Endothelial cell (in vitro differentiated cells): Measurements from ENCODE around the gene RWDD1. TPM values are rescaled to one million over a fixed set of nuclear protein-coding genes. Genes with fewer than 3 reads are reported as not detected.

Experiments used
- DNase-seq: peaks from one replicate; pipeline ENCODE4 v3.0.0; 2021; ENCODE audit warnings: low spot score
- H3K27ac Mint-ChIP-seq: one replicate; pipeline ENCODE4 v1.8.0; 2021; ENCODE audit warnings: mixed read lengths, inconsistent platforms; ENCODE audit not compliant: unreplicated experiment
- H3K27me3 Mint-ChIP-seq: one replicate; pipeline ENCODE4 v1.8.0; 2021; ENCODE audit warnings: mild to moderate bottlenecking, moderate library complexity, mixed read lengths, inconsistent platforms; ENCODE audit not compliant: unreplicated experiment
- H3K36me3 Mint-ChIP-seq: one replicate; pipeline ENCODE4 v1.8.0; 2021; ENCODE audit warnings: mild to moderate bottlenecking, low read depth, mixed read lengths, inconsistent platforms; ENCODE audit not compliant: unreplicated experiment
- H3K4me1 Mint-ChIP-seq: one replicate; pipeline ENCODE4 v1.8.0; 2021; ENCODE audit warnings: mild to moderate bottlenecking, mixed read lengths, inconsistent platforms; ENCODE audit not compliant: unreplicated experiment
- H3K4me3 Mint-ChIP-seq: one replicate; pipeline ENCODE4 v1.8.0; 2021; ENCODE audit warnings: mild to moderate bottlenecking, mixed read lengths, inconsistent platforms; ENCODE audit not compliant: unreplicated experiment
- H3K9me3 Mint-ChIP-seq: one replicate; pipeline ENCODE4 v1.8.0; 2021; ENCODE audit warnings: mixed read lengths, inconsistent platforms; ENCODE audit not compliant: unreplicated experiment
- total RNA-seq: library from RNA; stranded (reverse); fragmentation: NEBNext Ultra II Directional; extraction: Animal tissue kit (Norgen Biotek cat#: 25700); gene quantifications from one replicate; pipeline ENCODE4 v1.2.1, GENCODE V29; 2021; ENCODE audit not compliant: unreplicated experiment
- TF ChIP-seq, protein P1 (sequence below): fragments of 200-600 bp; sonication (generic); IDR thresholded peaks from one replicate; pipeline ENCODE4 v1.5.0; 2021; ENCODE audit warnings: antibody characterized with exemption; ENCODE audit not compliant: unreplicated experiment

RWDD1 gene
- total RNA-seq, 1 donor from 2014 or later = 38.0 TPM

DNA sequence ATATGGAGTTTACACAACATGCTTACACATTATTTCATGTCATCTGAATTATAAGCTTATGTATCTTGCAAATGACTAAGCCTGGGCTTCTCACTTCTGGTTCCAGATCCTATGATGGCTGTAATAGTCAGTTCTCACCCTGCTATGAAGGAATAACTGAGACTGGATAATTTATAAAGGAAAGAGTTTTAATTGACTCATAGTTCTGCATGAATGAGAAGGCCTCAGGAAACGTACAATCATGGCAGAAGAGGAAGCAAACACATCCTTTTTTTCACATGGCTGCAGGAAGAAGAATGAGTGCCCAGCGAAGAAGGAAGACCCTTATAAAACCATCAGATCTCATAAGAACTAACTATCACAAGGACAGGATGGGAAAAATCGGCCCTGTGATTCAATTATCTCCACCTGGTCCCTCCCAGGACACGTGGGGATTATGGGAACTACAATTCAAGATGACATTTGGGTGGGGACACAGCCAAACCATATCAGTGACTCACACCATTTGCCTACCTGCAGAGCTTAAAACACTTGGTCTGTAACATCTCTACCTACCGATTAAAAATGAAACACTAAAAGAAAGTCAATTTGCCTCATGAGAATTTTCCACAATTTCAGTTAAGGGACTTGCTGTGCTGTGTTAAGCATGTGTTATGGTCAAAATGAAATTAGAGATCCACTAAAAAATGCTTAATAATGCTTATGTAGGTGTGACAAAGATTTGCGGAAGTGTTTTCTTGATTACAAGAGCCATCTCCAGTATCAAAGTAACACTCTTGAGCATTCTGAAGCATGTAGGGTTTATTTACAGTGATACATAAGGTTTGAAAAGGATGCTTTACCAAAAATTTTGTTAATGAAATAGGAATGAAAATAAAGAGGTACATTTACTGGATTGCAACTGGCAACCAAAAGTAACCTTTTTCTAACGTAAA is 2.2 kb upstream of the RWDD1 start:
- peaks cover 39% of the 10 kb centered on the region for H3K4me1 Mint-ChIP-seq
- no peak overlapping the region for H3K4me3 Mint-ChIP-seq
- DNase-seq = no peak
- H3K27ac Mint-ChIP-seq = peak overlapping the region; percentile 43
- peaks cover 9% of the 10 kb centered on the region for H3K27me3 Mint-ChIP-seq
- TF ChIP-seq, protein P1, sequence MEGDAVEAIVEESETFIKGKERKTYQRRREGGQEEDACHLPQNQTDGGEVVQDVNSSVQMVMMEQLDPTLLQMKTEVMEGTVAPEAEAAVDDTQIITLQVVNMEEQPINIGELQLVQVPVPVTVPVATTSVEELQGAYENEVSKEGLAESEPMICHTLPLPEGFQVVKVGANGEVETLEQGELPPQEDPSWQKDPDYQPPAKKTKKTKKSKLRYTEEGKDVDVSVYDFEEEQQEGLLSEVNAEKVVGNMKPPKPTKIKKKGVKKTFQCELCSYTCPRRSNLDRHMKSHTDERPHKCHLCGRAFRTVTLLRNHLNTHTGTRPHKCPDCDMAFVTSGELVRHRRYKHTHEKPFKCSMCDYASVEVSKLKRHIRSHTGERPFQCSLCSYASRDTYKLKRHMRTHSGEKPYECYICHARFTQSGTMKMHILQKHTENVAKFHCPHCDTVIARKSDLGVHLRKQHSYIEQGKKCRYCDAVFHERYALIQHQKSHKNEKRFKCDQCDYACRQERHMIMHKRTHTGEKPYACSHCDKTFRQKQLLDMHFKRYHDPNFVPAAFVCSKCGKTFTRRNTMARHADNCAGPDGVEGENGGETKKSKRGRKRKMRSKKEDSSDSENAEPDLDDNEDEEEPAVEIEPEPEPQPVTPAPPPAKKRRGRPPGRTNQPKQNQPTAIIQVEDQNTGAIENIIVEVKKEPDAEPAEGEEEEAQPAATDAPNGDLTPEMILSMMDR = no peak
- peaks cover 6% of the 10 kb centered on the region for H3K36me3 Mint-ChIP-seq
- no peaks in the 10 kb centered on the region for H3K9me3 Mint-ChIP-seq

DNA sequence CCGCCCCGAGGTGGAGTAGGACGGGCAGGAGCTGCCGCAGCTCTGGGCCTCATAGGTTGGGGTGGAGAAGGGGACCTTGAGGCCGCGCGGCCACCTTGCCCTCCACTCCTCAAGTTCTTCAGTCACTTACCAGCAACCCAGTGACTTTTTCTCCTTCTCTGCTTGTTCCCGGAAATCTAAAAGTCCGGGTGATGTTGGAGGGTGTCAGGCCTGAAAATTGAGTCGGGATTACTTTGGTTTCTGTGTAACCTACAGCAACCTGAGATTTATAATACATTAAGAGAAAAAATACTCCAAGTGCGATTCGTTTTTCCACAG is 338 bp downstream of the RWDD1 start:
- DNase-seq = no peak
- peak overlapping the region; percentile 82 for H3K27ac Mint-ChIP-seq
- no peaks in the 10 kb centered on the region for H3K36me3 Mint-ChIP-seq
- H3K27me3 Mint-ChIP-seq = peaks cover 7% of the 10 kb centered on the region
- H3K4me1 Mint-ChIP-seq = peaks cover 43% of the 10 kb centered on the region
- TF ChIP-seq, protein P1 = no peak
- H3K4me3 Mint-ChIP-seq = peak overlapping the region; percentile 93
- H3K9me3 Mint-ChIP-seq = no peaks in the 10 kb centered on the region

DNA sequence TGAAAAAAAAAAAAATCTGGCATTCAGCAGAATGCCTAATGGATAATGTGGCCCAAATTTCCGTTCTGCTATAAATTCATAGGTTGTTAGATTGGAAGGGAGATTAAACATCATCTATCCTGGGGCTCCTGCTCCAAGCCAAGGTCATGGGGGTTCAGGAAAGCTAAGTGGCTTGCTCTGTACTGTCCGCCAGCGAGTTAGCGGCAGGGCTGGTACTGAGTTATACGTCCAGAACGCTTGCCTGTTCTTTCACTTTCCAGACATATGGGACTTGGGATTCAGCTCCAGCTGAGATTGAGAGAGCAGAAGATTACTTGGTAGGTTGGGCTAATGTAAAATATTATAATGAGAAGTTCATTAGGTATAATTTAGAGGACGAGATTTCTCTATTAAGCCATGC is 858 bp downstream of the RWDD1 start:
- Mint-ChIP-seq H3K27me3 (peaks cover 4% of the 10 kb centered on the region), H3K4me3 (peak overlapping the region; percentile 93), H3K27ac (peak overlapping the region; percentile 82), H3K36me3 (no peaks in the 10 kb centered on the region), H3K9me3 (no peaks in the 10 kb centered on the region), H3K4me1 (peaks cover 43% of the 10 kb centered on the region)
- DNase-seq = no peak
- TF ChIP-seq, protein P1 = no peak

DNA sequence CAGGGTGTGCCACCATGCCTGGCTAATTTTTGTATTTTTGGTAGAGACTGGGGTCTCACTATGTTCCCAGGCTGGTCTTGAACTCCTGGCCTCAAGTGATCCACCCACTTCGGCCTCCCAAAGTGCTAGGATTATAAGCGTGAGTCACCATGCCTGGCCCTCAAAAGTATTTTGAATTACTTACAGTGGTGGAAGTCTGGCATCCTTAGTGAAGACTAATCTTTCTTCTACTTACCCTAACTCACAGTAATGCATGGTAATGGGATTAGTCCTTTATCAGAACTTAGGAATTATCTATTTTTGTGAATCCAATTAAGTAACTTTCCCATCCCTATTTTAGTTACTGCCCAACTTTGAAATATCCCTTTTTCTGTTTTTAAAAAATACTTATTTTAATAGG is 3.9 kb downstream of the RWDD1 start:
- H3K4me1 Mint-ChIP-seq = peaks cover 23% of the 10 kb centered on the region
- no peak for DNase-seq
- H3K9me3 Mint-ChIP-seq = no peaks in the 10 kb centered on the region
- H3K36me3 Mint-ChIP-seq = no peaks in the 10 kb centered on the region
- no peak overlapping the region for H3K27ac Mint-ChIP-seq
- H3K4me3 Mint-ChIP-seq = no peak overlapping the region
- H3K27me3 Mint-ChIP-seq = peaks cover 2% of the 10 kb centered on the region
- TF ChIP-seq, protein P1 = no peak

DNA sequence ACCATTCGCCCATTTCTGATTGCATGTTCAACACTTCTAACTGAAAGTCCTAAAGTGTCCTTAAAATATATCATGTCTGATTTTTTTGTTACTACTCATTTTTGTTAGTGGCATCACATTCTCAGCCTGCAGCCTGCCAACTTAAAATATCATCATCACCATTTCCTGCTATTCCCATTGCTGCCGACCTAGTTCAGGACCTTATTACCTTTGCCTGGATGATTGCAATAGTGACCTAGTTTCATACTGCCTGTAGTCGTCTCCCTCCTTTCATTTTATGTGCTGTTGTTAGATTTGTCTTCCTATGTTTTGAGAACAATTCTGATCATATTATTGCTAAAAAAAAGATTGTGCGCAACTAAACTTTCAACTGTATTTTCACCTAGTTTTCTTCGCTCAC is 6.2 kb downstream of the RWDD1 start:
- Mint-ChIP-seq H3K27me3 (peaks cover 2% of the 10 kb centered on the region), H3K27ac (peak overlapping the region; percentile 5), H3K36me3 (no peaks in the 10 kb centered on the region), H3K4me3 (no peak overlapping the region), H3K4me1 (peaks cover 11% of the 10 kb centered on the region), H3K9me3 (no peaks in the 10 kb centered on the region)
- TF ChIP-seq, protein P1 = no peak
- DNase-seq = no peak
